NK-92 (cell line): ENCODE measurements around the gene ROBO1.
"Not testable (repeated sequence)": the region's sequence is repeated elsewhere in the genome, so short reads cannot be mapped to it uniquely, and the experiment has no call there.

ENCODE experiments used
- DNase-seq: peaks from one replicate; lab custom pipeline; 2025; ENCODE audit not compliant: unreplicated experiment; lab: John Stamatoyannopoulos, UW

ROBO1 gene

DNA sequence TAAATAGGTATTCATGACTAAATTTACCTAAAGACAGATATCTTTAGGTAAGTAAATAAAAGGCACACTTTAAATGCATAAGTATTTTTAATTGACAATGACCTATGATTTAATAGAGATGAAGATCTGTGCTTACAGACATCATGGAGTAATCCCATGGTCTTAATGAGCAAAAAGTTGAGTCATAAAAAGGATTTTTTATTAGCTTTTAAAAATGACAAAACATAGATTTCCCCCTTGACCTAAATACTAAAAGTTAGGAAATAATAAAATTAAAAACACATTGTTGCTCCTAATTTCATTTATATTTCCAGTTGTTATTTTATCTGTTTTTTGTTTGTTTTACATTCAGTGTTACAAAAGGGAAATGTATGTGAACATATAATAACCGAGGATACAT, 1005.7 kb downstream of the ROBO1 start:
- DNase-seq = no peak

DNA sequence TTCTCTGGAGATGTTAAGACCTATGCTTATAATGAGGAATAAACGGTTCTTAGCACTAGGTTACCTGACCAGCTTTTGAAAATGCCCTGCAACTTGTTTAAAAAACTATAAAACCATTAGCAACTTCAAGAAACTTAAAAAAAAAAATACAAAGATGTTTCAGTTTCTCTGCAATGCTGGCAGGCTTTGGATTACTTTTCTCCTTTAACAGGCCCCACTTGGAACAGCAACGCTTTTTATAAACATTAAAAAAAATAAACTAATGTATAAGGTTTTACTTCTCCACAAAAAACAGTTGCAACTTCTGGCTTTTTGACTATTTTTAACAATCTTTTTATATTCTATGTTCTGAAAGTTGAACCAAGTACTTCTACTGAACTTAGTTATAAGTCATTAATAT, 1006.7 kb downstream of the ROBO1 start:
- DNase-seq = no peak

DNA sequence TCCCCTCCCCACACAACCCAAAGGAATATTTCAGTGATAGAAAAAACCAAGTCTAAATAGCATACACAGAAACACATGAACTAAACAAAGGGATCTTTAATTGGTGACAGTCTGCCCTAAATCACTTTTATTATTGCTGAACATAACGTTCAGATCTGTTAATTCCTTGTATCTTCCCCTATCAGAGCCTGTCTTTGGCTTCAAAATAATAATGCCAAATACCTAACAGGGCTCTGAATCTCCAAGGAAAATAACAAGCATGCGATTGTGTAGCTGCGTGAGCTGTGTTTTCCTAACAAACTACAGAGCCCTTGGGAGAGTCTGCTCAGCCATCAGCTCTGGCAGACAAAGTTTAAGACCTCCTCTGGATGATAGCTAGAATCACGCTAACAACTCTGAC, 1010.1 kb downstream of the ROBO1 start:
- DNase-seq = no peak

DNA sequence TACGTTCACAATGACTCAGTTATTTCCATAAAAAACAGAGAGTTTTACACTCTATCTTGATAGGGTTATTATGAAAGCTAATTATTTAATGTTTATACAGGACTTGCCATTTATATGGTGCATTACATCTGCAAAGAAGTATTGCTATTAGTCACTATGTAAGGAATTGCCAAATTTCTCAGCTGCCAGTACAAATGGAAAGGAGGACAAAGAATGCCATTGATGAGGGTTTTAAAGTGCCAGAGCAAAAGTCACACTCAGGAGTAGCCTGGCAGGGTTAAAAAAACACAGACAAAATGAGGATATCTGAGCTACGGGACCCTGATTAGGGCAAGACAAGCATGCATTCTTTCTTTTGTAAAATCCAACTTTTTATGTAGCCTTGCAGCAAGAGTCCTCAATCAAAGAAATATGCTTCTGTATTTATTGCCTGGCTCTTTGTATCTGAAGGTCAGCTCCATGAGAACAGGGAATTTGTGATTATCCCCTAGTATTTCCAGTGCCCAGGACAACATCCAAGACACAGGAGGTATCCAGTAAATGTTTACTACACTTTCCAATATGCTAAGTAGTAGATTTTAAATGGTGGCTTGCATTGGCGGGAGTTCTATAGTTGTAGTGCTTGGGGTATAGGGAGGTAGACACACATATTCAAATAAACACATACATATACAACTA, 1013.6 kb downstream of the ROBO1 start:
- no peak for DNase-seq

DNA sequence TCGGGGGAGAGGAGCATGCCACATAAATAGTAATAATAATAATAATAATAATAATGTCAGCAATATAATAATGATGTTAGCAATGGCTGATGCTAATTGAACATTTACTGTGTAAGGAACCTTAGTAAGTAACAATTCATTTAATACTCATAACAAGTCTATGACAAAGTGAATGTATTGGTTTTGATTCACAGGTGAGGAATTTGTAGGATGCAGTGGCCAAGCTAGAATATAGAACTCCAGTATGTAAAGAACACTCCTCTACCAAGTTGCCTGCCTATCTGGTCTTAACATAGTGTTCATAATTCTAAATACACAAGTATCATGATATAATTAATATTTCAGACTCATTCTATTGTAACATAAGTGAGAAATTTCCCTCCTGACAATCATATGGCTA, 1016.5 kb downstream of the ROBO1 start:
- DNase-seq = no peak

DNA sequence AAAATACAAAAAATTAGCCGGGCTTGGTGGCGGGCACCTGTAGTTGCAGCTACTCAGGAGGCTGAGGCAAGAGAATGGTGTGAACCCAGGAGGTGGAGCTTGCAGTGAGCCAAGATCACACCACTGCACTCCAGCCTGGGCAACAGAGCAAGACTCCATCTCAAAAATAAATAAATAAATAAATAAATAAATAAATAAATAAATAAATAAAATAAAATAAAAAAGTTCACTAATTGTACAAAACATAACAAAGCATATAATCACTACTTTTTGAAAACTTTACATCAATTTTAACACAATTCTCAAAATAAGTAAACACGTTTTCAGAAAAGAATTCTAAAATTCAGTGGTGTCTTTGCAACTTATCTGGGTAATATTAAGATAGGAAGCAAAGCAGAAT, 1017.5 kb downstream of the ROBO1 start:
- DNase-seq = not testable (repeated sequence)

DNA sequence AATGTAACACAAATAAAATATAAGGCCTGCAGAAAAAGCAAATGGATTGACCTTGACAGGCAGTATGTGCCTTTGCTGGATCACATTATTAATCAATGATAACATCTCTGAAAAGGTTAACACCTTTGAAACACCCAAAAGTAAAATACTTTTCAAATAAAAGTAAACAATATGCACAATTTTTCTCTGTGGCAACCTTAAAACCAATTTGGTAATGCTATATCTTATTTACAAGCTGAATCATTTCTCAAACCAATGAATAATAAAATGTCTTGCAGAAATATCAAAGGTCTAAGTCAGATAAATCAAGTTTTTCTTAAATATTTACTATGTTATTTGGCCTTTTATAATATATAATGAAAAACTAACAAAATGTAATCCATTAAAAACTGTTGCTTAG, 1018.7 kb downstream of the ROBO1 start:
- no peak for DNase-seq

DNA sequence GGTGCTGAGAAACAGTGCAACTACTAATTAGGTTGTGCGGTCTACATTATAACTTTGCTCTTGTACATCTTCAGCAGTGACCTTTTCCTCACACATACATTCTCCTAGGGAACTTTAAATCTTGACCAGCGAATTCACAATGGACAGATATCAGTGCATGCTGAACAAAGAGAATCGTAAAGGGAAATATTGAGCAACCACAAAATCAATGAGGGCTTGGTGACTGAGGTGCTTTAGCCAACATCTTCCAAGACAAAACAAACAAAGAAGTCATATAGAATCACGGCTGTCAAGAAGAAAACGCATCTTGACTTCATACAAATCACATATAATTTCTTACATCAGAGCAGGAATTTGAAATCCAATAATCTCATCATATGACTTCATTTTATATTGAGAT, 1022.0 kb downstream of the ROBO1 start:
- no peak for DNase-seq

DNA sequence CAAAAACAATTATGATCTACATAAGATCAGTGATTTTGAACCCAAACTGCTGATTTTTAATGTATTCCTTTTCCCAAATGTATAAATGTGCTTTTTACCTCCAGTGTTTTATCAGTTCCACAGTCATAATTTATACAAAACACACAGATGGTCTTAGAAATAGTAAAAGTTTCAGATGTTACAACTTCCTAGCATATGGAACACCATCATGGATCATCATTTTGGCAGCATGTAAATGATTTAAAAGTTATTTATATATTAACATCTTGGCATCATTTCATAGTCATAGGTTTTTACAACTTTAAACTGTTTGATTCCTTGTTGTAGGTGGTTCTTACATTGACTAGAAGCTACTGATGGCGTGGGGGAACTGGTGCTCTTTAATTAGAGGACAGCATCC, 1025.3 kb downstream of the ROBO1 start:
- DNase-seq = no peak

DNA sequence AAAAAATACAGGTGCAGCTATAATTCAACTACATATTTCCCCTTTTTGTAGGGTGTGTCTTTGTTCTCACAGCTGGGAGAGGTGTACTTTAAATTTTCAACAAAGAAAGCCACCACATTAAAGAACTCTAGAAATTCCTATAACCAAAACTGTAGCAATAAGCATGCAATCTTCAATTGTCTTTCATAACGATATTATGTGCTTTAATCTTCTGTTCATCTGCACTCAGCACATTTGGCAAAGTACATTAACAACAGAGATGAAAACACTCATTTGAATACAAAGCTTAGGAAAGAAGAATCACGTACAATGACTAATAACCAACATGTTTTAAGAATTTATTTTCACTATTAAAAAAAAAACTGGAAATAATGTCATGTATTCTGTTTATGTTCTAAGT, 1025.8 kb downstream of the ROBO1 start:
- no peak for DNase-seq

DNA sequence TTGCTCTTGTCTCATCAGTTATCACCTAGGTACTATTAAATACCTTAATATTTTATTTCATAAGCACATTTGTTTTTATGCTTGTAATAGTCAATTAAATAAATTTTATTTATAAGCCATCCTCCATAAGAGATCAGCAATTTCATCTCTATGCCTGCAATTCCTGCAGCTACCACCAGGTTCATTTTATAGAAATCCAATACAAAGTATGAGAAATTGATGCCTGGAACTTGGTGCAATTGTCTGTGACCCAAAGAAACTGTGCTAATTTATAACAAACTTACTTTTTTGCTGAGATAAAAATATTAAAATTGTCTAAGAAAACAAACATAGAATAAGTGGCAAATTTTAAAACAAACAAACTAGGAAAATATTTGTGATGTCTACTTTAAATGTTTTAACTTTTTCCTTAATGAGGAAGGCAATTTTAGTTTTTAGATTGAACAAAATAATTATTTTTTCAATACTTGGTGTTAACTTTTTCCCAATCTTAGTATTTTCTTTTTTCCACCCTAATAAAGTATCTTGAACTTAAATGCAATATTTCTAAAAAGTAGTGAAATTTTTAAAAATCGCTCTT, 1026.6 kb downstream of the ROBO1 start:
- no peak for DNase-seq

DNA sequence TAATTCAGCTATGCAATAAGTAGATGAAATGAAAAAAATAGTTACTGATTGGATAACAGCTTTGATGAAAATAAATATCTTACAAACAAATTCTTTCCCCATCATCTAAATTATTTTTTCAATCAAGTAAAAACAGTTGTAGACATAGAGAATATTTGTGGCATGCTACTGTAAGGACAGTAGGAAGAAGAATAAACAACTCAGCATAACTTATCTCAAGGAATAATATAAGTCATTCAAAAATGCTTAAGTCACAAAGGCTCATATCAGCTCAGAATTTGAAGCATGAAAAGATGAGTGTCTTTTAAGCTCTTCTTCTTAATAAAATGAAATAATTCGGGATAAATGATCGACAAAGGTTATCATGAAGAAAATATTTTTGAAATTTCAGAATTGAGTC, 1029.0 kb downstream of the ROBO1 start:
- no peak for DNase-seq

DNA sequence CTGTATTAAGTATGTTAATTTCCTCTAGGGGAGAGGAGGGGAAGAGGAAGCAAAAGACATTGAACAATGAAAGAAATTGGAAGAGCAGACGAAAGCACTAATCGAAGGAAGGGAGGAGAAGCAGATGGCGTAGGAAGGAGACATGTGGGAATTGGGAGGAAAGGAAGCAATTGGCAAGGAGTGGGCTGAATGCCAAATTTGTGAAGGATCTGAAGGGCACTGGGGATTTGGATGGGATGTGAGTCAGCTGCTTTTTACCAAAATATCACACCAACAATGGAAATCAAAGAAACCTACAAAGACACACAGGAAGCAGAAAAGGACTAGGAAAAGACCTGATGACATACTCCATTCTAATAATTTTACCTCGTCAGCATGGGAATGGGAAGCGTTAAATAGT, 1029.8 kb downstream of the ROBO1 start:
- no peak for DNase-seq

DNA sequence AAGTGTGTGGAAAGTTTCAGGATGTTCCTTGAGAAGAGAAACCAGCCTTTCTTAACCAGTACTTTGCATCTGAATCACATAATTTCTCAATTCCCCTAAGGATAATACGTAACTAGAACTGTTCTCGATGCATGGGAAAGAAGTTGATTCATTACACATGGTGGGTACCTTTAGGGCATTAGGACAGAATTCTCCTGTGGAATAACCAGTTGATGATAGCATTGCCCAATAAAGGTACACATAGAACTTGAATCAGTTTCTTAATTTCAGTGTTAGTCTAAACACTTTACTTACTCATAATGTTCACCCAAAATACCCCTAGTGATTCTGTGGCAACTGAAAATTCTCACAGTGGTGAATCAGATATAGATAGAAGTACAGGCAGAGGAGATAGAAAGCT, 1030.9 kb downstream of the ROBO1 start:
- no peak for DNase-seq

DNA sequence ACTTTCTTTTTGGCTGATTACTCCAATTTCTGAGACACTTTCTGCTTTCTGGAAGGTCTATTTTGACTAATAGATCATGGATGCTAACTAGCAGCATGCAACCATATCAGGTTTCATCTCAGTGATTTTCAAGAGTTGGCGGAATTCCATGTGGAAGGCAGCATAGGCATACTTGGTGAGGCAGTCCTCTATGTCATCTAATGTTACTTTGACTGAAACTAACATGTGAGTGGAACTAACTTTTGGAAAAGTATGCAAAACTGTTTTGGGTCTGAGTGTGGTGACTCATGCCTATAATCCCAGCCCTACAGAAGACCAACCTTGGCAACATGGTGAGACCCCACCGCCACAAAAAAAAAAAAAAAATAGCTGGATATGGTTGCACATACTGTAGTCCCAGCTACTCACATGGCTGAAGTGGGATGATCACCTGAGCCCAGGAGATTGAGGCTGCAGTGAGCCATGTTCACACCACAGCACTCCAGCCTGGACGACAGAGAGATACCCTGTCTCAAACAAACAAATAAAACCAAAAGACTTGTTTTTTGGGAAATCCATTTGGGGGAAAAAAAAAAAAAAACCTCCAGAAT, 1033.7 kb downstream of the ROBO1 start:
- no peak for DNase-seq

DNA sequence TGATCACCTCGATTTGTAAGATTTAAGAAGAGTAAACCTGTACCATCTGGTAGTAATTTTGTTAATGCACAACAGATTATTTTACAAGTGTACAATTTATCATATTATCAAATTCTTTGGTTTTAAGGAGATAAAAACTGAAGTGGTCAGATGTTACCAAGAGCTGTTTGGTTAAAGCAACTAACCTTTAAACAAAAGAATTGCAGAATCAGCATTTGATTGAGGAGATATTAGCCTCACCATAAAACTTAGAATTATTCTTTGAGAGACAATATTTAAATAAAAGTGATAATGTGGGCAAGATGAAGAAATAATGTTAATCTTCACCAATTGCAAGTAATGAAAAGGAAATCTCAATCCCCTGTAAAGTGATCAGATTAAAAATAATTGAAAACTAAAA, 1034.9 kb downstream of the ROBO1 start:
- DNase-seq = no peak

DNA sequence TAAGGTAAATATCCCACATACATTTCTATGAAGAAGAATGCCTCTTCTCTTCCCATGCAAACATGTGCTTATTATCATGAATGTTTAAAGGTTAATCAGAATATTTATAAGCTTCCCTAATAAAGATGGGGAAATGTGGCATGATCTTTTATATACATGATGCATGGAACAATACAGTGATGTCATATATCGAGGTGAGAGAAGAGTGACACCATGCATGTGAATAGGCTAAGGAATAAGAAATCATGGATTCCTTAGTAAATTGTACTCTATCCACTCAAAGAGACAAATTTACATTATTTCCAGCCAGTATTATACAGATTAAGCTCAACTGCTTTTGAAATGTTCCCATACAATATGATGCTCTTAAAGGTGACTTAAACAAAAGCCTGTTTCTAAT, 1035.3 kb downstream of the ROBO1 start:
- DNase-seq = no peak

DNA sequence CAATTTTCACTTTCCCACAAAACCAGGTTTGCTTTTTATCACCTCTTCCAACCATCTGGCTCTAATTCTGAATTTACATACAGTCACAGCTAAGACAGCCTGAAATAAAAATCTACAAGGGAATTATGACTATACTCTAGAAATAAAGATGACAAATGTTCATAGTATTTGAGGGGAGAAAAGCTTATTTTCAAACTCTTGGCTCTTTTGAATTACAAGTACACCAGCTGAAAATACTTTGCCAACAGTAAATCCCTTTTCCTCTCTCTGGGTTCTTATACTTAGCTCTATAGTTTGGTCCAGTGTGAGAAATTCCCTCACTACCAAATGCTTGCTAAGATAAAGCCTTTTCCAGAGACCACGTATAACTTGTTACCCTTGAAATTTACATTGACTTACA, 1037.9 kb downstream of the ROBO1 start:
- no peak for DNase-seq

DNA sequence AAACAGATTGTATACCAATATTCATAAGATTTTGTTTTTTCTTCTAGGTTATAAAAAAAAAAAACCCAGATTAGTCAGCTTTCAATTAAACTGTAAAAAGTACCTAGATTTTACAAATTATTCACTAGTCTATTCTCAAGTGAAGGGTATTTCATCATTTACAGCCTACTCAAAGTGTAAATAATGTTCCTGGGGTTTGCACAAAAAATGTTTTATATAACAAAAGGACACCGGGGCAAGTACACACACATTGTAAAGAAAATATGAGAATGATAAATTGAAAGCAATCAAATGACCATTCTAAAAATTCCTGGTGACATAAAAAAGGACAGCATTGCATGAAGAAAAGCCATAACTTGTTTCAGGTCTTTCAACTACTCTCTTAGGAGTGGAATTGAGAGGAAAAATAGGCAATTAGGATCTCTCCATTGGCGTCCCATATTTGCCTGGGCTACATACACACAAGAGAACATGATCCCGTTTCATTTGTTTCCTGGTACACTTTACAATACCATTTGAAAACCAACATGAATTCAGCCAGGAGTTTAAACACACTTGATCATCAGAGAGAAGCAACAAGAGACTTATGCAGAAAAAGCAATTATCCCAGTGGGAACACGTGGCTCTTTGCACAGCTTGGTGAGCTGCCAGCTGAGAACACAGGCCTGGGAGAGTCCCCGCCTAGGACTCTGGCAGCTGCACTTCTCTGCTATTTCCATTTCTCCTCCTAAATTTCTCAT, 1039.2 kb downstream of the ROBO1 start:
- no peak for DNase-seq

DNA sequence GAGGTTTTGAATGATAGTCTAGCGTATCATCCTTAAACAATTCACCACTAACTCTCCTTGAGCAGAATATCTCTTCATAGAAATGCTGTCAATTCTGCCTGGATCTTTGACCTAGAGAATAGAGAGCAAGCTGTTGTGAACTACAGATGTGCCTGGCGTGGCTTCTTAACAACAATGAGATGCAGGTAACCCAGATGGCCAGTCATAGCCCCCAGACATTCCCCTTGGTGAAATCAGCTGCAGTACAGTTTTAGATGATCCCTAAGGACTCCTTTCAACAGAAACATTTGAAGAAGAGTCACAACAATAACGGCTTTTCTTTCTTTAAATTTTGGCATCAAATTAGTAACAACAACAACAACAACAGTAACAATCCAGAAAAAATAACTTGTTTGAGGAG, 1041.3 kb downstream of the ROBO1 start:
- DNase-seq = no peak

DNA sequence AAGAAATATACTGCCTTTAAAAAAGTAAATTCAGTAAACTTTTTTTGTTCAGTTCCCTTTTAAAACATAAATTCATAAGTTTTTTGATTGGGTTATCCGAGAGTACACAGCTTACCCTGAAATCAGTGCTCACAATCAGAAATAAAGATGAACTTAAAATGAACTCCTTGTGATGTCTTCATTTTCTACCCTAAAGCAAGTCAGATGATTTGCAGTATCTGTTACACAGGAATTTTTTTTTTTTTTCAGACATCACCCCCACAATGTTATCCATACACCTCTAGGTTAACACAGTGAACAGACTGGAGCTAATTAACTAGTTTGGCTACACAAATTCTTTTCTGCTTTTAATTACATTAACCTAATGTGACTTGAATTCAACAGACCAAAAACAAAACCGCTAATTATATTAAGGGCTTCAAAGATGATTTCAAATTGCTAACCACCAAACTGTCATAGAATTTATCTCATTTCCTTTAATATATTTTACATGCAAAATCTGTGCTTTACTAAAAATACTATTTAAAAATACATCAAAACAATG, 1042.0 kb downstream of the ROBO1 start:
- DNase-seq = no peak

DNA sequence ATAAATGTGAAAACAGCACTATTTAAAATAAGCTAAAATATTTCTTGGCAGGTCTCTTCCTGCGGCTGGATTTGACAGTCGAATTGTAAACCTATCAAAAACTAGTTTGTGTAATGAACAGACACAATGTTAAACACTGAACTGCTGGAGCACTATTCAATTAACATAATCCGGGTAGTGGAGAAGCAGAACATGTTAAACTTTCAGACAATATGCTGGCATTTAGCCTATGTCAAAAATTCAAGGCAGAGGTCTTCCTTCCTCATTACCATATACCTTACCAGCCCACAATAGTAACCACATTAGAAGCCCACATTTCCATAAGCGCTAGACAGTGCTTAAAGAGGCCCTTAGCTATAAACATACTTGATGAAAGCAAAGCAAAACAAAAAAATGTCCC, 1042.9 kb downstream of the ROBO1 start:
- DNase-seq = no peak
